GM21786 (cell line): ENCODE measurements around the gene SZRD1.

Experiments used
- ATAC-seq: cut with Tn5 transposase; IDR thresholded peaks from one replicate; pipeline ENCODE4 v1.9.1; 2021; ENCODE audit not compliant: unreplicated experiment

Gene SZRD1

DNA sequence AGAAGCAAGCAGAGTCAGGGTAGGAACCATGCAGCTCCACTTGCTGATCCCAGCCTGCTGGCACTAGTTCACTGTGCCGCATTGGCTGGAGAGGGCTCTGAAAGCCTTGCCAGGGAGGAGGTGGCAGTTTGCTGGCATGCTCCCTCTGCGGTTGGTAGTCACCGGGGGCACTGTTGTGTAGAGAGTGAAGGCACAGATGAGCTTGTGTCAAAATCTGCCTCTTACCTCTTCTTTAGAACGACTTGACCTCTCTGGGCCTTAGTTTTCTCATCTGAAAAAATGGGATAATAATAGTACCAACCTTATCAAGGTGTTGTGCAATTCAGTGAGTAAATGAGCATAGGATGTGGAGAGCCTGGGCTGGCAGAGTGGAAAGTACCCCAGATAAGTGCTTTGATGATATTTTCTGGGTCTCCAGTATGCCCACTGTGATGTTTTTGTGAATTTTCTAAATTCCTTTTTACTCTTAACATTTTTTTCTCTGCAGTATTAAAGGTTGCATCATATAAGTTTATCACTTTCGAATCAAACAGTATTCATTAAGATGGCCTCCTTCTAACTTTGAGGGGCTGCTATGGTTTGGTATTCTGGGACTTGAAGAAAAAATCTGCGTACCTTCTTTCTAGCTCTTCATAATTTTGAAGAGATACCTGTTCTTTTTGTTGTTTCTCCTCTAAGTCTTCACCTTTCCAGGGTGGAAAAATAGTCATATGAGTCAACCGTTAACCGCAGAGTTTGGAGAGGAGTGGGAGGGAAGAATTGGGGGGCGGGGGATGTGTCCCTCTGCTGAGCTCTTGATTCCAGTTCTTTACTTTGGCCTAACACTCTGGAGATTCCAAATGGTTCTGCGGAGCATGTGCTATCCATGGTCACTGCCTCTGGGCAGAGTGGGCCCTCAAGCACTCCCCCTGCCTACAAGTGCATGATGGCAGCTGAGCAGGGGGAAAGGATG lies 26.8 kb downstream of the SZRD1 start:
- no peak for ATAC-seq

DNA sequence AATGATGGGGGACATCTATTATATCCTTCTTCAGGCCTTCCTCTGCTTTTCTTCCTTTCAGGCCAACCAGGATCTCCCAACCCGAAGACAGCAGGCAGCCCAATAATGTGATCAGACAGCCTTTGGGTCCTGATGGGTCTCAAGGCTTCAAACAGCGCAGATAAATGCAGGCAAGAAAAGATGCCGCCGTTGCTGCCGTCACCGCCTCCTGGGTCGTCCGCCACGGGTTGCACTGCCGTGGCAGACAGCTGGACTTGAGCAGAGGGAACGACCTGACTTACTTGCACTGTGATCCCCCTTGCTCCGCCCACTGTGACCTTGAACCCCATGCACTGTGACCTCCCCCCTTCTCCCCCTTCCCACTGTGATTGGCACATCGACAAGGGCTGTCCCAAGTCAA lies 27.9 kb downstream of the SZRD1 start:
- ATAC-seq: no peak

DNA sequence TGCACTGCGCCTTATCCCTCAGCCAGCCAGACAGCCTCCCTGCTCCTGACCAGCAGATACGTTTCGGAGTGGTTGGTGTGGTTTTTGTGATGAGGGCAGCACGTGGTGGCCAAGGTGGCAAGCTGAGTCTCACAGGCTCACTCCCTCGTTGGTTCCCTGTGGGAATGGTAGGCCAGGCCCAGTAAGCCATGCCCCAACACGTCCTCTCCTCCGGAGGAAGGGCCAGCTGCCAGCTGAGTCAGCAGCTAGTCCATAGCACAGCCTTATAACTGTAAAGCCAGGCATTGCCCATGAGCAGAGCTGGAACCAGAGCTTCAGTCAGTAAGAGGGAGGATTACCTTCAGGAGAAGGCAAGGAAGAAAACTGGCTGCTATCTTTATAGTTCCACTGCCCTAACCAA lies 29.5 kb downstream of the SZRD1 start:
- no peak for ATAC-seq

DNA sequence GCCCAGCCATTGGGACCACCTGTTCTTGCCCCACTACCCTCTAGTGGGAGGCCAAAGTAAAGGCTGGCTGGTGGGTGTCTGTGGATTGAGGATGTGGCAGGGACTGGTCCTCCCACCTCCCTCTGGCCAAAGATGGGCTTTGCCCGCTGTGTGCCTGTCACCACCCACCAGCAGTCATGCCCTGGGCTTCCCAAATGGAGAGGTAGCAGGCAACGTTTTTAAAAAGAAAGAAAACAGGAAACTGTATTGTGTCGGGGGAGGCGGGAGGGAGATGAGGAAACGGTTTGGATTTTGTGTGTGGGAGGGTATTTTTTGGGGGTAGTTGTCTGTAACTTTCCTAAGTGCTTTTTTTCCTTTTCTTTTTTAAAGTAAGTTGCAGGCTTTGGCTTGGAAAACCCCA lies 30.1 kb downstream of the SZRD1 start:
- no peak for ATAC-seq

DNA sequence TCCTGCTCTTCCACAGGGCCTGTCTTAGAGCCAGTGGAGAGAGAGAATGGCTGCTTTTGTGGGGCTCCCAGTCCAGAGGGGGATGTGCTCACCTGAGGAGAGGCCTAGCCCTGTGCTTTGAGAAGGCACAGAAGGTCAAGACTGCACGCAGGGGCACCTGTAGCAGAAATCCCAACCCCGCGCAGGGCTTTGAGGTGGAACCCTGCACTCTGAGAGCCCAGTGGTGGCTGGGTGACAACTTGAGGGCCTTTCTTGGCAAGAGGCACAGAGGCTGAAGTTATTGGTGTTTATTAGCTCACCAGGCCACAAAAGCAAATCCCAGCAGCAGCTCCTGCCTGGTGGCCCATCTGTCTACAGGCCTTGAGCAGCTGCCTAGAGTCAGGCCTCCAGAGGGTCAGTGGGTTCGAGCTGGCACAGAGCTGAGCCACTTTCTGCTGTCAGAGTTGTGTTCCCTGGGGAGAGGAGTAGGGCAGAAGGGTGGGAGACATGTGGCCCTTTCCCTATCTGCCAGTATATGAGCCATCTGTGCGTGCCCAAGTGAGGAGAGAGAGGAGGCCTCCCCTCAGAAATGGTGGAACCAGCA lies 31.4 kb downstream of the SZRD1 start:
- no peak for ATAC-seq

DNA sequence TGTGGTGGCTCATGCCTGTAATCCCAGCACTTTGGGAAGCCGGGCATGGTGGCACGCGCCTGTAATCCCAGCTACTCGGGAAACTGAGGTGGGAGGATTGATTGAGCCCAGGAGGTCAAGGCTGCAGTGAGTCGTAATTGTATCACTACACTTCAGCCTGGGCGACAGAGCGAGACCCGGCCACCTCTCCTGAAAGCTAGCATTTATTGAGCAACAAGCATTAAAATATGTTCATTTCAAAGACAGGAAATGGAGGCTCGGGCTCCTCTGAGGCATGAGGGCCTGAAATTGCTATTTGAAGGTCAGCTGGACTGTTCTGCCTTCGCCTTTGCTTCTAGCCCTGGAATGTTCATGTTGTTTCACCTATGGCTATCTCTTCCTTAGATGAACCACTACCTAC lies 35.7 kb downstream of the SZRD1 start:
- ATAC-seq: no peak

DNA sequence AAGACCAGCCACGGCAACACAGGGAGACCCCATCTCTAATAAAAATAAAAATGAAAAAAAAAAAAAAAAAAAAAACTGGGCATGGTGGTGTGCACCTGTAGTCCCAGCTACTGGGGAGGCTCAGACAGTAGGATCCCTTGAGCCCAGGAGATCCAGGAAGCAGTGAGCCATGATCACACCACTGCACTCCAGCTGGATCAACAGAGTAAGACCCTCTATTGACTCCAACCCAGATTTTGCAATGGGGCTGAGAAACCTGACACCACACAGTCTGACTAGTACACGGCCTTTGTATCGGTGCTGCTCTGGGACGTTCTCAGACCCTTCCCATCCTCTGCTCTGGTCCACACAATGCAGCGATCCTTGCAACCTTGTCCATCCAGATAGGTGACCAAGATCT lies 38.4 kb downstream of the SZRD1 start:
- ATAC-seq: no peak

DNA sequence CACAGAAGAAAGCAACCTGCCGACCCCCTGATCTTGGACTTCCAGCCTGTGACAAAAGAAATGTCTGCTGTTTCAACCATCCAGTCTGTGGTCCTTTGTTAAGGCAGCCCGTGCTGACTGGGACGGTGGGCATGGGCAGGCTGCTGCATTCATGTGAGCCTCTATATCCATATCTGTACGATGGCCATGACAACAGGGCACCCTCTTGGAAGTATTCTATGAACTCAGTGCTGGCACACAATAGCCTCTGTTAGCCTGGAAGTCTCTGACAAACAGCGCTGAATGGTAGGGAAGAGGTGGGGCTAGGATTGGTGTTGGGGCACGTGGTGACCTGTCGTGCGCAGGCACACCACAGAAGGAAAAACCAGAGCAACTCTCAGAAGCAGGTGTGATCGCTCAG lies 39.8 kb downstream of the SZRD1 start:
- no peak for ATAC-seq

DNA sequence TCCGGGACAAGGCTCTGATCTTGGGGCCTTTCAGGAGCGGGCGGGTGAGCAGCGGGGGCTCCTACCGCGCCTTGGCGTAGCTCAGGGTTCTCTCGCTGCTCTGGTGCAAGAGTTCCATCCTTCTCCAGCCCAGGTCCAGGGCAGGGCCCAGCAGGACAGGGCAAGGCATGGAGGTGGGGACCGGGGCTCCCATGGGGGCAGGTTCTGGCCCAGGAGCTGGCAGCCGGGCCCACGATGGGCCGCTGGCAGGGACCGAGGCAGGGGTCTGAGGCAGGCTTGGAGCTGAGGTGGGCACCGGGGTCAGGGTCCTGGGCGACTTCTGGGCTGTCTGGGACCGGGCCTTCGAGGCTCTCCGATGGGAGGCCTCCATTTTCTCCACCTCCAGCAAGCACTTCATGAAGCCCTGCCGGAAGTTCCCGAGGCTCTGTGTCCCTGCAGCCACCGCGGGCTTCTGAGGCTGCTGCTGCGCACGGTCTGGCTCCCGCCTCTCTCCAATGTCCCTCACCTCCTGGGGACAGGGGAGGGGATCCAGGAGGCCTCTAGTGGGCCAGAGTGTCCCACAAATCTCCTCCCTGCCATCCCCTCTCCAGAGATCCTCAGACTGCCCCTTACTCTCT lies 42.6 kb downstream of the SZRD1 start:
- no peak for ATAC-seq

DNA sequence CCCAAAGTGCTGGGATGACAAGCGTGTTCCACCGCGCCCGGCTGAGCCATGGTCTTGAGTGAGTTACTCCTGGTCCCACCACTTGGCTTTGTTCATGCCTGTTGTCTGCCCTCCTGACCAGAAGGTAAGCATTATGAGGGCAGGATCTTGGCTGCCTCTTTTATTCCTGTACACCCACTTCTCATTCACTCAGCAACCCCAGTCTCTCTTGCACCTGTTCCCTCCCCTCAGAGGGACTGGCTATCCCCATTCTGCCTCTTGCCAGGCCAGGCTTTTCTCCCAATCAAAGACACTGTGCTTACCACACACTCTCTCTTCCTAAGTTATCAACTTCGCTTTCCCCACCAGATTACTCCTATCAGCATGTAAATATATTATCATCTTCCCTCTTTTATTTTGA lies 43.8 kb downstream of the SZRD1 start:
- no peak for ATAC-seq

DNA sequence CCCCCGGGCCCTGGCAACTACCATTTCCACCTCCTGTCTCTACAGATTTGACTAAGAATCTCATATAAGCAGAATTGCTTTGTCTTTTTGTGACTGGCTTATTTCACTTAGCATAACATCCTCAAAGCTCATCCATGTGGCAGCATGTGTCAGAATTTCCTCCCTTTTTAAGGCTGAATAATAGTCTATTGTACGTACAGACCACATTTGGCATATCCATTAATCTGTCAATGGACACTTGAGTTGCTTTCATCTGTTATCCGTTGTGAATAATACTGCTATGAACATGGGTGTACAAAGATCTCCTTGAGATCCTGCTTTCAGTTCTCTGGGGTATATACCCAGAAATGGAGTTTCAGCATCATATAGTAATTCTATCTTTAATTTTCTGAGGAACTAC lies 46.1 kb downstream of the SZRD1 start:
- ATAC-seq: no peak

DNA sequence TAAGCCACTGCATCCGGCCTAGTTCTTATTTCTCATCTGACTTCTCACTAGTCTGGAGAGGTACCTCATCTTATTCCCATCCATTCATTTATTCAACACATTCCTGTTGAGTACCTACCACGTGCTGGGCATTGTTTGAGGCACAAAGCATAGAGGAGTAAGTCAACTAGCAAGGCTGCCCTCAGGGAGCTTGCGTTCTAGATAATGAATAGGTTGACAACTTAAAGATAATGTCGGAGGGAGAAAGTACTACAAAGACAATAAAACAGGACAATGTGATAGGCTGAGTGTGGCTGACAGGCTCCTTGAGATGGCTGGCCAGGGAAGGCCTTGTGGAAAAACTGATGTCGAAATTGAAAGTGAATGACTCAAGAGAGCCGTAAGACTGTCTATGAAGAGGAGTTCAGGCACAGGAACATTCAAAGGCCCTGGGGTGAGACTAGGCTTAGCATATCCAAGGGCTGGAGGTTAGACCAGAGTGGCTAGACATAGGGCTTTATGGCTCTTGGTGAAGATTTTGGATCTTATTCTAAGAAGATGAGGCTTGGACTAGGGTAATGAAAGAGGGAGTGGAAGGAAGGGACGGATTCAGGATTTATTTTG lies 51.9 kb downstream of the SZRD1 start:
- no peak for ATAC-seq

DNA sequence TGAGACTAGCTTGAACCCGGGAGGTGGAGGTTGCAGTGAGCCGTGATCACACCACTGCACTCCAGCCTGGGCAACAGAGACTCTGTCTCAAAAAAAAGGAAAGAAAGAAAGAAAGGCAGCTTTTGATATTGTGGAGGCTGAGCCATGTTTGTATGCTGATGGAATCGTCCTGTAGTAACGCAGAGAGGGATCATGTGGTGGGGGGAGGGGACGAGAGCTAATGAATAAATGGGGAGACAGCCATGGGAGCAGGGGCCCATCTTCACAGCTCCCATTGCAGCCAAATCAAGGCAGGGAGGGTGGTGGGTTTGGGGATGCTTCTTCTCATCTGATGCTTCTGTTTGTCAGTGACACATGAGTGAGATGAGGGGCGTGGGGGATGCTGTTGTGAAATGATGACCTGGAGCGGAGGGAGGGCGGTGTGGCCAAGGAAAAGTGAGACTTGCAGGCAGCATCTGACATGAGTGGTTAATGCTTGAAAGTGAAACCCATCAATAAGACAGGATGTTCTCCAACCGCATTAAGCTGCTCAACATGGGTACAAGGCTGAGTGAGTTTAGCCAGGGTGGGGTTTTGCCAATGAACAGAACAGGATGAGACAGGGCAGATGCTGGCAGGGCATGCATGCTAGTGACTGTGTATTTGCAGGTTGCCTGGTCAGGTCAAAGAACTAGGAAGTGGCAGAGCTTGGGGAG lies 53.5 kb downstream of the SZRD1 start:
- ATAC-seq: peak; percentile 91

DNA sequence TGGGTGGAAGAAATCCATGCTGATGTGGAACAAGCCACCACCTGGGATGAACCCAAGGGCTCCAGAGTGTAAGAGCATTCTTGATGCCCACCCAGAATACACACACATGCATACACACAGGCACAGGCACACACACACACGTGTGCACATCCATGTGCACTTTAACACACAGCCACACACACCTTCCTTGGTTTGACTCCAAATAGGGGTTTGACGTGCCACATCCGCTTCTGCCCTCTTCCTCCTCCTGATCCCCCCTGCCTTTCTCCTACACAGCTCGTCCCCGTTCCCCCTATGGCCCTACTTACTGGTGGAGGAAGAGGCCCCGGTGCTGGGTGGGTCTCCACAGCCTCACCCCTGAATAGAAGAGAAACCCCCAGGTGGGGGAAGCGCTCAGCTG lies 54.2 kb downstream of the SZRD1 start:
- ATAC-seq: no peak

DNA sequence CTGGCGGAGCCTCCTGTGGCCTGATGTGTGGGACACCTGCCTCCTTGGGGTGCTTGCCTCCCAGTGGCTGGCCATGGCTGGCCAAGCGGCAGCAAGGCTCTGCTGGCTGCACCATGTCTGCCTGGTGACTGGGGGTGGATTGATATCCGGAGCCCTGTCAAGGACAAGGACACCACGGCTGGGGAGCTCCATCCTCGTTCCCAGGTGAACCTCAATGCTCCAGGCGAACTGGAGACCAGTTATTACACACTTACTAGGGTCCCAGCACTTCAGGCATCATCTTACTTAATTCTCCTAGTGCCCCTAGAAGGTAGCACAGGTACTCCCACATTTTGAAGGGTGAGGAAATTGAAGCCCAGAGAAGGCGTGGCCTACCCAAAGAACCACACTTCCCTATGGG lies 55.0 kb downstream of the SZRD1 start:
- no peak for ATAC-seq

DNA sequence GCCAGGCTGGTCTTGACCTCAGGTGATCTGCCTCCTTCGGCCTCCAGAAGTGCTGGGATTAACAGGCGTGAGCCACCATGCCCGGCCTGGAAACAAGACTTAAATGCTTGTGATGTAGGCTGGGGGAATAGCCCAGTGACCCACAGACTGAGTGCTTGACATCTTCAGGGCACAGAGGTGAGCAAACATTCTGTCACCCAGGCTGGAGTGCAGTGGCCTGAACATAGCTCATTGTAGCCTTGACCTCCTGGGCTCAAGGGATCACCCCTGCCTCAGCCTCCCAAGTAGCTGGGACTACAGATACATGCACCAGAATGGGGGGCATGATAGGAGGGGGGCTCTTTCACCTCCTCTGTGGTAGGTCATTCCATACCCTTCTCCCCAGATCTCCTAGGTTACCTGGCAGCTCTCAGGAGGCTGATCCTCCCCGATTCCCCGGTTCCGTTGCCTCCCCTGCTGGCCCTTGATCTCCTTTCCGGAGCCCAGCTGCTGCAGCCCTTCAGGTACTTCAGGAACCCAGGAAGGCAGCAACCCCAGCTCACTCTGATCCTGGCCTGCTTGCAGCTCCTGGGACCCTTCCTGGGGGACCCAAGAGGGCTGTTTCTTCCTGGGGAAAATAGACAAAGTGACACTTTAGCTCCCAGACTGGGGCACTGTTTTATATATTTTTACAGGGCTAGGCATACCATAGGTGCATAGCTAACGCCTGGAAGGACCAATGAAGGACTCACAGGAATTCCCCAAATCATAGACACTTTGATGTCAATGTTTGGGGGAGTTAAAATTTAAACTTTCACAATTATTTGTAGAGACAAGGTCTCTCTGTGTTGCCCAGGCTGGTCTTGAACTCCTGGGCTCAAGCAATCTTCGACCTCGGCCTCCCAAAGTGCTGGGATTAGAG lies 58.3 kb downstream of the SZRD1 start:
- no peak for ATAC-seq

DNA sequence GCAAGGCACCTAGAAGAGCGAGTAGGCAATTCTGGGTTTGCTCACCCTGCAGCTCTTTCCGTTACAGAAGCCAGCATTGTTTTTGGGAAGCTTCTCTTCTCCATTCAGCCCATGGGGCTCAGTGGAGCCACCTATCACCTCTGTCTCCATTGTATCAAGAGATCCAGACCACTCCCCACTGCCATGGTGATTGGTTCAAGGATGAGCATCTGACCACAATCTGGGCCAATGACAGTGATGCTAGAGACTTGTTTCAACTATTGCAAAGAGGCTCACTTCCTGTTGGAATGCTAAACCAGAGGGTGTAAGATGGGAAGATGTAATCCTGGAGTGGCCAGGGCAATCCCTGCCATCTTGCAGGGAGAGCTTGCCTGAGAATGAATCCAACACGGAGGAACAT lies 63.6 kb downstream of the SZRD1 start:
- ATAC-seq: no peak

DNA sequence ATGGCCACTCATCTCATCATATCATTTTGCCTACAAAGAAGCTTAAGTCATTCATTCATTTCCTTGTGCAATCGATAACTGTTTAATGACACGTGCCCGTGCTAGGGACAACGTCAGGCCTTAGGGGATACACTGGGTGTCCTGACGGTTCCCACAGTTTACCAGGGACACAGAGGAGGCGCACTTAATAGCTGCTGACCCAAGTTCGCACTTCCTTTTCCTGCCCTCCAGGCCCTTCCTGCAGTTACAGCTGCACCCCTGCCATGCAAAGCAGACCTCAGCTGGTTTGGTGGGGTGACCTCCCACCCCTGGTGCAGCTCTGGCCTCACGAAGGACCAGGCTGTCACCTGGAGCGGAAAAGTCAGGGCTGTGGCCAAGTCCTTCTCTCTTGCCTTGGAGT lies 66.0 kb downstream of the SZRD1 start:
- no peak for ATAC-seq

DNA sequence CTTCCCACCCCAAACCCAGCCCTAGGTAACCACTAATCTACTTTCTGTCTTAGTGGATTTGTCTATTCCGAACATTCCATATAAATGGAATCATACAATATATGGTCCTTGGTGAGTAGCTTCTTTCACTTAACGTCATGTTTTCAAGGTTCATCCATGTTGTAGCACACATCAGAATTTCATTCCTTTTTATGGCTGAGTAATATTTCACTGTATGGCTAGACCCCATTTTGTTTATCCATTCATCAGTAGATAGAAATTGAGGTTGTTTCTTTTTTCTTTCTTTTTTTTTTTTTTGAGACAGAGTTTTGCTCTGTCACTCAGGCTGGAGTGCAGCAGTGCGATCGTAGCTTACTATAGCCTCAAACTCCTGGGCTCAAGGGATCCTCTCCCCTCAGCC lies 67.0 kb downstream of the SZRD1 start:
- ATAC-seq: no peak

DNA sequence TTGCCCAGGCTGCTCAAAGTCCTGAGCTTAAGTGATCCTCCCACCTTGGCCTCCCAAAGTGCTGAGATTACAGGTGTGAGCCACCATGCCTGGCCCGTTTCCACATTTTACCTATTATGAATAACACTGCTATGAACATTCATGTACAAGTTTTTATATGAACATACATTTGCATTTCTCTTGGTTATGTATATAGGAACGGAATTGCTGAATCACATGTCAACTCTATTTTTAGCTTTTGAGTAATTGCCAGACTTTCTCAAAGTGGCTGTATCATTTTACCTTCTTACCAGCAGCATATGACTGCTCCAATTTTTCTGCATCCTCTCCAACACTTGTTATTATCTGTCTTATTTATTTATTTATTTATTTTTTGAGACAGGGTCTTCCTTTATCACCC lies 67.5 kb downstream of the SZRD1 start:
- ATAC-seq: no peak
